ENCODE data around the gene MDM1.

GRCh38 chr12:68325966-68326365 is 6.2 kb downstream of the MDM1 start:
- TF ChIP-seq REST (tag by site-specific recombination; IDR thresholded peaks at IDR 0.05), result no peak
- no peak for TF ChIP-seq ZFP37 (tag by site-specific recombination; IDR thresholded peaks at IDR 0.05)
- no peak for TF ChIP-seq ZBTB1 (tag by site-specific recombination; IDR thresholded peaks at IDR 0.05)
- TF ChIP-seq CTCF (tag by site-specific recombination; IDR thresholded peaks at IDR 0.05), result no peak
- TF ChIP-seq ZNF266 (tag by site-specific recombination; IDR thresholded peaks at IDR 0.05; ENCODE audit: low read depth), result no peak
- no peak for TF ChIP-seq ZNF121 (tag by site-specific recombination; IDR thresholded peaks at IDR 0.05)
- no peak for TF ChIP-seq ZNF830 (tag by site-specific recombination; IDR thresholded peaks at IDR 0.05; ENCODE audit: low read depth)
- TF ChIP-seq SCRT1 (tag by site-specific recombination; IDR thresholded peaks at IDR 0.05; ENCODE audit: borderline replicate concordance), result no peak
- no peak for TF ChIP-seq ZNF169 (tag by site-specific recombination; IDR thresholded peaks at IDR 0.05)
- no peak for TF ChIP-seq HIC1 (tag by site-specific recombination; IDR thresholded peaks at IDR 0.05)
- no peak for TF ChIP-seq TCF7L2 (IDR thresholded peaks at IDR 0.05; ENCODE audit: borderline replicate concordance, low read depth, low read length)

Measured in HEK293 (cell line).